ENCODE data around the gene LCN1.

DNA sequence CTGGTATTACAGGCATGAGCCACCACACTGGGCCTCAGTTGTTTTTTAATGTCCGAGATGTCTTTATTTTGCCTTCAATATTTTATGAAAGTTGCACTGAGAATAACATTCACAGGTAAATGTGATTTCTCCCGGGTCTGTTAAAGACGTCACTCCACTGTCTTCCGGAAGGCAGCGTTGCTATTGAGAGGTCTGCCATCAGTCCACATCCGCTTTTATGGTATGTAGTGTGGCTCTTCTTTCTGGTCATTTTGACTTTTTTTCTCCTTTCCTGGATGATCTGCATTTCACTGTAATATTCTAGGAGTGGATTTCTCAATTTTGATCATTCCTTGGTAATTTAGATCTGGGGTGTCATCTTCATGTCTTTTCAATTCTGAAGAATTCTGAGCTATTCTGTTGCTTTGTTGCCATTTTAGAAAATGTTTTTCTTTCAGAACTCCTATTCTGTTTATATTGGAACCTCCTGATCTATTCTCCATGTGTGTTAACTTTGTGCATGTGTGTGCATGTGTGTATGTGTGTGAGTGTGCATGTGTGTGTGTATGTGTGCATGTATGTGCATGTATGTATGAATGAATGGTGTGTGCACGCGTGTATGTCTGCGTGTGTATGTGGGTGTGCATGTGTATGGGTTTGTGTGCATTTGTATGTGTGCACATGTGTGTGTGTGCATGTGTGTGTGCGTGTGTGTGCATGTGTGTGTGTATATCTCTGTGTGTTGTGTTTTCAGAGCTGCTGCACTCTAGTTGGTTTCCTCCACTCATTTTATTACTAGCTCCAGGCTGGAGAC, 1.9 kb upstream of the LCN1 start:
- TF ChIP-seq, protein P1, sequence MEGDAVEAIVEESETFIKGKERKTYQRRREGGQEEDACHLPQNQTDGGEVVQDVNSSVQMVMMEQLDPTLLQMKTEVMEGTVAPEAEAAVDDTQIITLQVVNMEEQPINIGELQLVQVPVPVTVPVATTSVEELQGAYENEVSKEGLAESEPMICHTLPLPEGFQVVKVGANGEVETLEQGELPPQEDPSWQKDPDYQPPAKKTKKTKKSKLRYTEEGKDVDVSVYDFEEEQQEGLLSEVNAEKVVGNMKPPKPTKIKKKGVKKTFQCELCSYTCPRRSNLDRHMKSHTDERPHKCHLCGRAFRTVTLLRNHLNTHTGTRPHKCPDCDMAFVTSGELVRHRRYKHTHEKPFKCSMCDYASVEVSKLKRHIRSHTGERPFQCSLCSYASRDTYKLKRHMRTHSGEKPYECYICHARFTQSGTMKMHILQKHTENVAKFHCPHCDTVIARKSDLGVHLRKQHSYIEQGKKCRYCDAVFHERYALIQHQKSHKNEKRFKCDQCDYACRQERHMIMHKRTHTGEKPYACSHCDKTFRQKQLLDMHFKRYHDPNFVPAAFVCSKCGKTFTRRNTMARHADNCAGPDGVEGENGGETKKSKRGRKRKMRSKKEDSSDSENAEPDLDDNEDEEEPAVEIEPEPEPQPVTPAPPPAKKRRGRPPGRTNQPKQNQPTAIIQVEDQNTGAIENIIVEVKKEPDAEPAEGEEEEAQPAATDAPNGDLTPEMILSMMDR (IDR thresholded peaks at IDR 0.05), result no peak
- TF ChIP-seq POLR2A (IDR thresholded peaks at IDR 0.05) (no peak), POLR2AphosphoS5 (IDR thresholded peaks at IDR 0.05) (no peak)
